WTC11 (cell line): Measurements from ENCODE around the gene SEMG2. TPM values are rescaled to one million over a fixed set of nuclear protein-coding genes. Genes with fewer than 3 reads are reported as not detected.

Source experiments
- ATAC-seq: fragments of 200-7000 bp; cut with Tn5 transposase; 2 replicates; pipeline ENCODE4 v1.10.0; 2021; ENCODE audit warnings: mild to moderate bottlenecking, moderate library complexity
- CTCF ChIA-PET: fragments of 300-600 bp; sonication (Branson Sonifier 250); formaldehyde crosslinking; loops from one replicate; lab custom pipeline; 2021; ENCODE audit warnings: antibody characterized with exemption; lab: Charles Lee
- POLR2A ChIA-PET: fragments of 350-600 bp; sonication (Branson Sonifier 250); formaldehyde crosslinking; loops from one replicate; lab custom pipeline; 2021; ENCODE audit warnings: antibody characterized with exemption; lab: Charles Lee
- DNase-seq: peaks from one replicate; pipeline ENCODE4 v3.0.0; 2021; ENCODE audit warnings: low spot score
- H3K27ac Mint-ChIP-seq: 2 replicates; pipeline ENCODE4 v1.8.0; 2021; ENCODE audit warnings: mixed read lengths
- H3K27me3 Mint-ChIP-seq: 2 replicates; pipeline ENCODE4 v1.8.0; 2021; ENCODE audit warnings: low read depth, mild to moderate bottlenecking, moderate library complexity, mixed read lengths
- H3K36me3 Mint-ChIP-seq: 2 replicates; pipeline ENCODE4 v1.8.0; 2021; ENCODE audit warnings: mixed read lengths
- H3K4me1 Mint-ChIP-seq: 2 replicates; pipeline ENCODE4 v1.8.0; 2022; ENCODE audit warnings: mixed read lengths
- H3K4me3 Mint-ChIP-seq: 2 replicates; pipeline ENCODE4 v1.8.0; 2021; ENCODE audit warnings: mild to moderate bottlenecking, moderate library complexity, mixed read lengths
- H3K9me3 Mint-ChIP-seq: 2 replicates; pipeline ENCODE4 v1.8.0; 2021; ENCODE audit warnings: mixed read lengths
- ARID4B ChIP-seq: sonication (generic); formaldehyde crosslinking; IDR thresholded peaks from 2 replicates; pipeline ENCODE4 v1.8.0; 2023; ENCODE audit warnings: missing genetic modification reagents, mild to moderate bottlenecking, borderline replicate concordance
- ATF1 ChIP-seq: sonication (generic); formaldehyde crosslinking; IDR thresholded peaks from 2 replicates; pipeline ENCODE4 v1.8.1; 2023; ENCODE audit warnings: mild to moderate bottlenecking, moderate library complexity, missing genetic modification reagents
- CBFB ChIP-seq: sonication (generic); formaldehyde crosslinking; IDR thresholded peaks from 2 replicates; pipeline ENCODE4 v1.8.1; 2022; ENCODE audit warnings: mild to moderate bottlenecking, low read depth, missing genetic modification reagents
- CREB1 ChIP-seq: sonication (generic); formaldehyde crosslinking; IDR thresholded peaks from 2 replicates; pipeline ENCODE4 v1.8.0; 2023; ENCODE audit warnings: mild to moderate bottlenecking, missing genetic modification reagents
- CREM ChIP-seq: sonication (generic); formaldehyde crosslinking; IDR thresholded peaks from 2 replicates; pipeline ENCODE4 v1.8.1; 2022; ENCODE audit warnings: mild to moderate bottlenecking, missing genetic modification reagents, moderate library complexity
- CTCF ChIP-seq: fragments of 200-600 bp; IDR thresholded peaks from 2 replicates; pipeline ENCODE4 v1.8.0; 2022; ENCODE audit warnings: antibody characterized with exemption
- ERG ChIP-seq: fragments of 250-450 bp; sonication (Bioruptor Pico); IDR thresholded peaks from 2 replicates; pipeline ENCODE4 v1.8.0; 2021; ENCODE audit warnings: mild to moderate bottlenecking
- ESRRA ChIP-seq: sonication (generic); formaldehyde crosslinking; IDR thresholded peaks from 2 replicates; pipeline ENCODE4 v1.8.1; 2022; ENCODE audit warnings: mild to moderate bottlenecking, missing genetic modification reagents, borderline replicate concordance
- HMGXB4 ChIP-seq: sonication (generic); formaldehyde crosslinking; IDR thresholded peaks from 2 replicates; pipeline ENCODE4 v1.8.1; 2023; ENCODE audit warnings: mild to moderate bottlenecking, moderate library complexity, missing genetic modification reagents
- JAZF1 ChIP-seq: fragments of 250-450 bp; sonication (Bioruptor Pico); IDR thresholded peaks from 2 replicates; pipeline ENCODE4 v1.9.0; 2021; ENCODE audit warnings: moderate library complexity, mild to moderate bottlenecking, inconsistent platforms
- JUN ChIP-seq: sonication (generic); formaldehyde crosslinking; IDR thresholded peaks from 2 replicates; pipeline ENCODE4 v1.8.0; 2023; ENCODE audit warnings: mild to moderate bottlenecking, missing genetic modification reagents
- RELA ChIP-seq: sonication (generic); formaldehyde crosslinking; IDR thresholded peaks from 2 replicates; pipeline ENCODE4 v1.8.1; 2022; ENCODE audit warnings: missing genetic modification reagents, mild to moderate bottlenecking, borderline replicate concordance
- SOX15 ChIP-seq: fragments of 250-450 bp; sonication (Bioruptor Pico); IDR thresholded peaks from 2 replicates; pipeline ENCODE4 v1.9.0; 2021; ENCODE audit warnings: mild to moderate bottlenecking
- TCF7 ChIP-seq: sonication (generic); formaldehyde crosslinking; IDR thresholded peaks from 2 replicates; pipeline ENCODE4 v1.8.0; 2022; ENCODE audit warnings: mild to moderate bottlenecking, low read depth, missing genetic modification reagents, moderate library complexity
- ZBTB21 ChIP-seq: sonication (generic); formaldehyde crosslinking; IDR thresholded peaks from 2 replicates; pipeline ENCODE4 v1.8.1; 2023; ENCODE audit warnings: mild to moderate bottlenecking, missing genetic modification reagents, borderline replicate concordance
- ZNF416 ChIP-seq: fragments of 250-450 bp; sonication (Bioruptor Pico); IDR thresholded peaks from 2 replicates; pipeline ENCODE4 v1.9.0; 2021; ENCODE audit warnings: mild to moderate bottlenecking, inconsistent platforms
- ZNF512 ChIP-seq: sonication (generic); formaldehyde crosslinking; IDR thresholded peaks from 2 replicates; pipeline ENCODE4 v1.8.1; 2022; ENCODE audit warnings: missing genetic modification reagents, borderline replicate concordance
- ZNF532 ChIP-seq: fragments of 250-450 bp; sonication (Bioruptor Pico); IDR thresholded peaks from 2 replicates; pipeline ENCODE4 v1.9.0; 2021; ENCODE audit warnings: mild to moderate bottlenecking, borderline replicate concordance
- total RNA-seq: library from RNA; stranded (reverse); gene quantifications from 3 replicates; pipeline ENCODE4 v1.2.3, GENCODE V29; 2021

Gene SEMG2
- total RNA-seq, 1 experiment from 2014 or later: not detected

GRCh38 chr20:45211569-45212474, 9.4 kb upstream of the SEMG2 start:
- TF ChIP-seq ZNF512 (CRISPR knock-in tag) (peak; percentile 84; the same call in 1 of the 2 replicates), ATF1 (CRISPR knock-in tag) (no peak)
- TF ChIP-seq, all 79 proteins: peak for 1
- H3K9me3 Mint-ChIP-seq: peaks cover 14% of the 10 kb centered on the region
- ChIA-PET POLR2A (no interaction called here), CTCF (no interaction called here)
- peaks cover 40% of the 10 kb centered on the region for H3K4me1 Mint-ChIP-seq
- H3K27me3 Mint-ChIP-seq: peaks cover 33% of the 10 kb centered on the region
- DNase-seq (no peak), ATAC-seq (no peak)
- H3K27ac Mint-ChIP-seq: no peak overlapping the region
- H3K36me3 Mint-ChIP-seq: peaks cover 2% of the 10 kb centered on the region; the same call in 1 of the 2 replicates
- no peak overlapping the region for H3K4me3 Mint-ChIP-seq

- H3K36me3 Mint-ChIP-seq: peaks cover 2% of the 10 kb centered on the region; the same call in 1 of the 2 replicates
- no peak overlapping the region for H3K27ac Mint-ChIP-seq
- ChIA-PET POLR2A (no interaction called here), CTCF (no interaction called here)
- no peak for DNase-seq
- no peak for ATAC-seq
- H3K27me3 Mint-ChIP-seq: peaks cover 33% of the 10 kb centered on the region
- H3K4me1 Mint-ChIP-seq: peaks cover 30% of the 10 kb centered on the region
- TF ChIP-seq CTCF (no peak), JAZF1 (no peak), SOX15 (CRISPR knock-in tag) (no peak), TCF7 (CRISPR knock-in tag) (no peak), RELA (no peak), ARID4B (CRISPR knock-in tag) (no peak), ESRRA (no peak), ZNF416 (no peak), CBFB (no peak), CREB1 (CRISPR knock-in tag) (no peak), ERG (no peak), JUN (CRISPR knock-in tag) (no peak), HMGXB4 (CRISPR knock-in tag) (no peak), CREM (CRISPR knock-in tag) (no peak), ZNF532 (CRISPR knock-in tag) (no peak), ZBTB21 (CRISPR knock-in tag) (no peak)
- peaks cover 8% of the 10 kb centered on the region for H3K9me3 Mint-ChIP-seq
- no peak overlapping the region for H3K4me3 Mint-ChIP-seq
These were observed 8.3 kb upstream of the SEMG2 start for GRCh38 chr20:45212836-45213235.
